Stimulated activated CD8-positive, alpha-beta memory T cell treated with anti-CD3 and anti-CD28 coated beads, Interleukin-4, amount 100 ng/mL, for 24 hours (primary cell): Measurements from ENCODE around the gene TEAD1.

Experiments used
- DNase-seq: peaks from one replicate; pipeline ENCODE4 v3.0.0-alpha.2; 2020; ENCODE audit warnings: low read depth

Gene TEAD1

DNA sequence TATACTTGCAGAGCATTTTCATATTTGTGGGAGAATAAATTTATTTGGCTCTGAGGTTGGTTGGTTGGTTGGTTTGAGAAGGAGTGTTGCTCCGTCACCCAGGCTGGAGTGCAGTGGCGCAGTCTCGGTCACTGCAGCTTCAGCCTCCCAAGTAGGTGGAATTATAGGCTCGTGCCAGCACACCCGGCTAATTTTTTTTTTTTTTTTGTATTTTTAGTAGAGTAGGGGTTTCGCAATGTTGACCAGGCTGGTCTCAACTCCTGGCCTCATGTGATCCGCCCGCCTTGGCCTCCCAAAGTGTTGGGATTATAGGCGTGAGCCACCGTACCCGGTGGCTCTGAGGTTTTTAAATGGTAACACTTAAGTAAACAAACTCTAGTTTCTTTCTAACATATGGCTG lies 161.1 kb downstream of the TEAD1 start:
- DNase-seq = no peak

- no peak for DNase-seq
Measured at GRCh38 chr11:12838463-12839123, 164.4 kb downstream of the TEAD1 start.

- DNase-seq = no peak
Measured at GRCh38 chr11:12840871-12841660, 166.8 kb downstream of the TEAD1 start.

DNA sequence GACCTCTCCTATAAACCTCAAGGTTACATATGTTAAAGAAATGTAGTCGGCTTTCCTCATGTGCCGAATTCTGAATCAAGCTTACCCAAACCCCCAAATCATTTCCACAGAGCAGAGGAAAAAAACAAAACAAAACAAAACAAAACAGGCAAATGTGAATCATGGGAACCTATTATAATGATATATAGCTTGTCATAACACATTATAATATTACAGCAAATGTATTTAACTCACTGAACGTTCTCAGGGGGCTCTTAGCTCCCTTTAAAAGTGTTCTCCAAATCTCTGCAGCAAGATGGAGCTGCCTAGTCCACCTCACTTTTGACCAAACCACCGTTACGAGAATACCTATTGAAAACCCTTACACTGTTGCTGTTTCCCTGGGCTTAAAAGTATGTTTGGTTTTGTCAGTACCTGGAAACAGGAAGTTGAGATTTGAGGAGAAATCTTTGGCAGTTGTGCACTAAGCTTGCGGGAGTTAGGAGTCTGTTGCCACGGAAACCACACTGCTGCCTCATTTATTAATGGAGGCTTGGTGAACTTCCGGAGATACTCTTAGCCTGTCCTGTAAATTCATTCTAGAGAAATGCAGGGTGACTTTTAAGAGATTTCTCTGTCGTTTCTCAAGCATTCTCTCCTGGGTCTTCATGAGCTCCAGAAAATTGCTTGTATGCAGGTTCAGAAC lies 167.9 kb downstream of the TEAD1 start:
- DNase-seq = no peak

DNA sequence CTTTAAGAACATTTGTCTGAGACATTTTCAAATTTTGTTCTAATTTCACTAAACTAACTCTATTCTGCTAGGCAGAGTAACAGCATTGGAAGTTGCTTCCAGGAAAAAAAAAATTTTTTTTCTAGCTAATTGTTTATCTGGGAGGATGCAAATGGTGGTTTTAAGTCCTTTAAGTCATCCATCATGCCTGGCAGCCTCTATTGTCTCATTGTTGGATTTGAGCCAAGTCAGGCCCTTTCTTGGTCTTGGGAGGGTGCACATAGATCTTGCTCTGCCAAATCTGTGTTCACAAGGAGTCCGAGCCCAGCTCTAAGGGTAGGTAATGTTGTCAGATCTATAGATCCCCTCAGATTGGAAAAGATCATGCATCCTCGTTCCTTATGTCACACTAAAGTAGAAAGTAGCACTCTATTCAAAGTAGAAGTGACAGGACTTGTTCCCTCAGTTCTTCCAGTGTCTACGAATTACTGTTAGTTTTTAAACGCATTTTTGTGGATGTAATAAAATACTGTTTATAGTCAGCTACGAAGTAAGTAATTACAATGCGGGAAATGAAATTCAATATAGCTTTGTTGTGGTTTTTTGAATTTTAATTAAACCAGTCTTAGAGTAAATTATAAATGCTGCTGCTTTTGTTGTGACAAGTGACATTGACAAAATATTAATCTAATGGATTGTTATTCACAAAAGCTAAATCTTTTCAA lies 168.9 kb downstream of the TEAD1 start:
- no peak for DNase-seq

- no peak for DNase-seq
Measured at GRCh38 chr11:12845163-12845562, 170.9 kb downstream of the TEAD1 start.

DNA sequence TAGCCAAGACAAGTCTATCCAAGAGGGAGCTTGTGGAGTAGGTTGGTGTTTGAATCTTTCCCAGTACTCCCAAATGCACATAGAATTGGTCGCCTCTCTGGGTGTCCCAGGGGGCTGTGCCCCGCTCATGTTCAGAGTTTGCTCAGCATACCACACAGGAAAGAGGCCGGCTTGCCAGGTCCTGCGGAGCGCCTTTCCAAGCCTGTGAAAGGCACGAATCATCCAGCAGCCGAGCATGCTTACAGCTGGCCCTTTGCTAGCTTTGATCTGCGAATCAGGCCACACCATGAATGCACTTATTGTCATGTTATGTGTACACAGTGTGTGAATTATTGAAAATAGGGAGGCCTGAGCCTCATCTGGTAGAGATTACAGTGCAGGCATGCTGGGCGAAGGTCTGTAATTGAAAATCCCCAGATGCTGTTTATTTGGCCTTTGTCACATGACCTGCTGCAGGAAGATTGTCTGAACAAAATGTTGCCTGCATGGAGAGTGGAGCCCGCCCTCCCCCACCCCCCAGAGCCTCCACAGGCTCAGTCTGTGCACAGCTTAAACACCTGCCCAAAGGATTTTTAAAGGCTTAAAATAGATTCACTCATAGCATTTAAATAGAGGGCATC lies 171.6 kb downstream of the TEAD1 start:
- DNase-seq = no peak

GRCh38 chr11:12846786-12847615 lies 172.8 kb downstream of the TEAD1 start:
- no peak for DNase-seq

- DNase-seq = no peak
Measured at GRCh38 chr11:12848413-12848812, 174.2 kb downstream of the TEAD1 start.

GRCh38 chr11:12853325-12853651 lies 179.1 kb downstream of the TEAD1 start:
- DNase-seq = no peak

DNA sequence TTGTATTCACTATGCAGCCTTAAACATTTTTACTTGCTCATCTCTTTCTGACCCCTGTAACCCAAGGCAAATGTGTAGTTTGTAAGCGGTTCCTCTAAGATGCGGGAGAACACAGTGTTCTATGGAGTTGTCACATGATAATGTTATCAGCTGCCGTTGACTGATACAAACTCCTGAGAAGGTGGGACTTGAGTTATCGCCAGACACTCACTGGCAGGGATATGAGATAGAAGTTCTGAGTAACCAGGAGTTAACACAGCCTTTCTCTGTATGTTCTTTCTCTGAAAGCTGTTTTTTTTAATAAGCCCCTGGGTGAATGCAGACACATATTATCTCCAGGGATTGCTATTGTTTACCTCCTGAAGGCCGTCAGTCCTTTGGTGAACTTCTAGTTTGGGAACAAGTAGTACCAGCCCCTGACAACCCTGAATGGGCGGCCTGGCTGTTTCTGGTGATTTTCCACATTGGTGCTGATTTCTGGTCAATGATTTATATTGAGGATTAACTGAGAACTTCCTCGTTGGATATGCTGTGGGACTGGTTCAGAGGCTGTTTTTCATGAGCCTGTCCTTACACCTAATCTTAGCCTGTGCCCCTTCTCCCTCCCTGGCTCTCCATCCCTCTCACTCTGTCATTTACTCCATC lies 179.6 kb downstream of the TEAD1 start:
- DNase-seq = no peak

- DNase-seq = no peak
Measured at GRCh38 chr11:12854297-12854661, 180.1 kb downstream of the TEAD1 start.

- DNase-seq = no peak
Measured at GRCh38 chr11:12854829-12855228, 180.6 kb downstream of the TEAD1 start.

- DNase-seq = no peak
Measured at GRCh38 chr11:12856338-12856737, 182.1 kb downstream of the TEAD1 start.

DNA sequence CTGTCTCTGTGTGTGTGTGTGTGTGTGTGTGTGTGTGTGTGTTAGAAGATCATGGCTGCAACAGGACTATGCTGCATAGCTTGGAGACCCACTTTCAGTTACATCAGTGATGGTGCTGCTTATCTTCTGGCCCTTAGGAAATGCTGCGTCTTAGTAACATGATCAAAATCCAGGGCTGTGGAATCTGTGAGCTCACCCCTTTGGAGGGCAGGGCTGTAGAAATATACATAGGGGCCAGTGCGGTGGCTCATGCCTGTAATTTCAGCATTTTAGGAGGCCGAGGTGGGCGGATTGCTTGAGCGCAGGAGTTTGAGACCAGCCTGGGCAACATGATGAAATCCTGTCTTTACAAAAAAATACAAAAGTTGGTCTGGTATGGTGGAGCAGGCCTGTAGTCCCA lies 183.4 kb downstream of the TEAD1 start:
- no peak for DNase-seq

DNA sequence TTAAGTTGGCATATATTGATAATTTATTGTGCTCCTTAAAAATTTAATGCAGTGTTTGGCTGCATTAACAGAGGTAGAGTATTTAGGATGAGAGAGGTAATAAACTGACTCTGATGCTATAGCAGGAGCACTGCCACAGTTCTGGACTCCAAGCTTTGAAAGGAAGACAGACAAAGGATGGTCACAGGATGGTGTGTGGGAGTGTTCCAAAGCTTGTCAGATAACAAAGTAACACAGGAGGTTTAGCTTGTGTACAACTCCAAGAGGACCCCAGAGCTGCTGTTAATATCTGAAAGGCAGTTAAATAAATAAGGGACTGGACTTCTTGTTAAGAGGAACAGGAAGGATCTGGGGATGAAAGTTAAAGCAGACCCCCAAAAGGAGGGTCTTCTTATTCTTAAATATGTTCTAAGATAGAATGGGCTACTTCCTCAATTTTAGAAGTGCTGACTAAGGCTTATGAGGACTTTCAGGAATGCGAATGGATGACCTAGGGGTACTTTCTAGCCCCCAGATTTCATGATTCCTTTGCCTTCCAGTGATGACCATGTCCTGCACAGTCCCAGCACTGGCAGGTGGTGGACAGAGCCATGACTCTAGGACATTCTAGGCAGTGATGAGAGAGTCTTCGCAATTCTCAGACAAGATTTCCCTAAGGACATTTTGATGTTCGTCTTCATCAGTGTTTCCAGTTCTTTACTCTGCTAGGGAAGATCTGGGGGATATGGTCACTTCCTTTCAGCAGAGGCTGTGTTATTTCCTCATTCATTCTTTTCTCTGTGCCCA lies 185.8 kb downstream of the TEAD1 start:
- DNase-seq = no peak

- no peak for DNase-seq
Measured at GRCh38 chr11:12860827-12861226, 186.6 kb downstream of the TEAD1 start.

DNA sequence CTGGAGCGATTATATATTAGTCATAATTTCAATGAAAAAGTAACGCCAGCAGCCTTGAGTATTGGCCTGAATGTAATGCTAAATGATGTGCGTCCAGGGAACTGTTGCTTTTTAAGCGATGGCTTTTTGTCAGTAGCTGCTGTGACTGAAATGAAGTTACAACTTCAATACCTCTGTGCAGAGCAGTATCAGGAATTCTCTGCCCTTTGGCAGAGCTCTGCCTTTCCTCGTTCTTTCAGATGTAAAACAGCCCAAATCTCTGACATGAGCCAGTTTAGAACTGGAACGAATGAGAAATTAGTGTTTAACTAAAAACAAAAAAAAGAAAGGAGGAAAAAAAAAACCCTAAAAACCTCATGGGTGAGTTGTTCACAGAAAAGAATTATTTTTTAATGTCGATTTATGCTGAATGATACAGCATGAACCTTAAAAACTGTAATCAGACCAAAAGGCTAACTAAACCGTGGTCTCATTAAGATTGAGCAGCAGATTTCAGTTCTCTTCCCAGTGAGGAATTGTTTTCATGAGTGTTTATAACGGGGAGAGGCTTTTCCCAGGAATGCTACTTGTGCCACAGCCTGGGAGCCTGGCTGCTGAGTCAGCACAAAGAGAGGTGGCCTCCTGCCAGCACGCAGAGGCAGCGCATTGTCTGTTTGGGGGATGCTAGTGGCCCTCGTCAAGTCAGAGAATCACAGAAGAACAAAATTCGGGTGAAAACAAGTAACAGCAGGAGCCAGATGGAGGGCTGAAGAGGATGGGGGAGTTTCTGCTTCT lies 188.7 kb downstream of the TEAD1 start:
- DNase-seq = no peak

GRCh38 chr11:12863605-12864121 lies 189.4 kb downstream of the TEAD1 start:
- no peak for DNase-seq
